Measurements from ENCODE around the gene MPRIP. TPM values are rescaled to one million over a fixed set of nuclear protein-coding genes. Genes with fewer than 3 reads are reported as not detected.

MPRIP gene
- total and polyA plus RNA-seq, 2 donors (not counting 3 experiments of a cell fraction or from before 2014, with no cell fraction given): 94.6 to 246 TPM

- TF ChIP-seq POLR2AphosphoS5 (IDR thresholded peaks at IDR 0.05; ENCODE audit: insufficient read depth, low read depth, low read length) (no peak), MAX (IDR thresholded peaks at IDR 0.05; ENCODE audit: insufficient read depth, insufficient read length) (peak; percentile 36), JUN (IDR thresholded peaks at IDR 0.05; ENCODE audit: borderline replicate concordance, insufficient read depth, insufficient read length, low read depth) (no peak), FOS (IDR thresholded peaks at IDR 0.05; ENCODE audit: borderline replicate concordance, insufficient read depth, low read length) (no peak), POLR2A (IDR thresholded peaks at IDR 0.05; ENCODE audit: low read depth, low read length) (no peak), MYC (IDR thresholded peaks at IDR 0.05; ENCODE audit: low read depth, low read length) (no peak)
- DNase-seq (ENCODE audit: low read depth, low spot score) (peak; percentile 41), FAIRE-seq (peak; percentile 67)
- Histone ChIP-seq H3K79me2 (ENCODE audit: control insufficient read depth, insufficient read depth, low read length) (no peaks in the 10 kb centered on the region), H3K36me3 (ENCODE audit: control insufficient read depth in 2 of 2, extremely low read depth in 1 of 2, insufficient read depth in 2 of 2, low read length in 2 of 2) (no peaks in the 10 kb centered on the region), H3K27ac (ENCODE audit: insufficient read depth, low read depth, low read length) (no peak overlapping the region), H3K9ac (replicated peaks; ENCODE audit: extremely low read depth, insufficient read depth, low read length) (peak overlapping the region; percentile 52), H3K4me3 (replicated peaks in 1 of 3; ENCODE audit: insufficient read depth in 1 of 3, low read depth in 1 of 3, low read length in 3 of 3) (peak overlapping the region; percentile 36 to 53 (median 48)), H3K4me2 (ENCODE audit: insufficient read depth, low read length) (peak overlapping the region; percentile 86), H2AFZ (ENCODE audit: low read depth, low read length) (peak overlapping the region; percentile 93), H3K27me3 (ENCODE audit: control insufficient read depth in 2 of 2, insufficient read depth in 2 of 2, low read length in 2 of 2) (no peaks in the 10 kb centered on the region), H3K9me1 (replicated peaks; ENCODE audit: control insufficient read depth, extremely low read depth, insufficient read depth, low read length) (no peaks in the 10 kb centered on the region), H4K20me1 (replicated peaks; ENCODE audit: control insufficient read depth, extremely low read depth, insufficient read depth, low read length) (no peaks in the 10 kb centered on the region), H3K4me1 (ENCODE audit: control insufficient read depth, extremely low read depth, insufficient read depth, low read length) (peaks cover 13% of the 10 kb centered on the region), H3K9me3 (replicated peaks; ENCODE audit: control insufficient read depth, insufficient read depth, low read length) (no peaks in the 10 kb centered on the region)
- intact Hi-C loops (cut with micrococcal nuclease) (loop anchor here (1.0 to 5.0 kb wide), 4 partner anchors 8 to 612 kb away; no protein-coding TSS in a partner anchor), dilution Hi-C loops (cut with MboI; ENCODE audit: extremely low pct_ligation_motif_present, low sequenced_read_pairs) (no loop called here)
- ChIA-PET CTCF (interaction anchor here (0.7 to 2.5 kb wide), 5 partner anchors 14 to 205 kb away, joined by 3 to 8 read pairs (median 5); no protein-coding TSS in a partner anchor), POLR2A (no interaction called here)
- BruUV-seq (replicated peaks): no TSS peak
Observed at GRCh38 chr17:17205368-17206123, 163.3 kb downstream of the MPRIP start.

All from endothelial cell of umbilical vein (primary cell).